HG03521 (cell line): ENCODE results near the gene CEACAM3.
"Not testable (repeated sequence)": the region's sequence is repeated elsewhere in the genome, so short reads cannot be mapped to it uniquely, and the experiment has no call there.

Source experiments
- ATAC-seq: cut with Tn5 transposase; IDR thresholded peaks from one replicate; pipeline ENCODE4 v1.9.1; 2021; ENCODE audit warnings: mild to moderate bottlenecking, moderate library complexity; ENCODE audit not compliant: unreplicated experiment

The CEACAM3 gene

DNA sequence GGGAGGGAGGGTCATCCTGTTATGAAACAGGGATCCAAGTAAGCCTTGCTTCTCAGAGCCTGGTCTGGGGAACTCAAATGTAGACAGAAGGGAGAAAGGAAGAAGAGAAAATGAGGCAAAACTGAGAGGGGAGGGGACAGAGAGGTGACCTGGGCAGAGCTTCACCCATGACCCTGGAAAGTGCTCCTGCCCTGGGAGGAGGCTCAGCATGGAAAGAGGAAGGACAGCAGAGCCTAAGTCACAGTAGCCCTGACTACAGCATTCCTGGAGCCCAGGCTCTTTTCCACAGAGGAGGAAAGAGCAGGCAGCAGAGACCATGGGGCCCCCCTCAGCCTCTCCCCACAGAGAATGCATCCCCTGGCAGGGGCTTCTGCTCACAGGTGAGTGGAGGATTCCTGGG, at the start of gene CEACAM3:
CEACAM3 (plus strand) TSS at position 226 of the 400 bp plus-strand sequence; CDS start at position 317, 91 bp downstream.
- ATAC-seq: no peak

DNA sequence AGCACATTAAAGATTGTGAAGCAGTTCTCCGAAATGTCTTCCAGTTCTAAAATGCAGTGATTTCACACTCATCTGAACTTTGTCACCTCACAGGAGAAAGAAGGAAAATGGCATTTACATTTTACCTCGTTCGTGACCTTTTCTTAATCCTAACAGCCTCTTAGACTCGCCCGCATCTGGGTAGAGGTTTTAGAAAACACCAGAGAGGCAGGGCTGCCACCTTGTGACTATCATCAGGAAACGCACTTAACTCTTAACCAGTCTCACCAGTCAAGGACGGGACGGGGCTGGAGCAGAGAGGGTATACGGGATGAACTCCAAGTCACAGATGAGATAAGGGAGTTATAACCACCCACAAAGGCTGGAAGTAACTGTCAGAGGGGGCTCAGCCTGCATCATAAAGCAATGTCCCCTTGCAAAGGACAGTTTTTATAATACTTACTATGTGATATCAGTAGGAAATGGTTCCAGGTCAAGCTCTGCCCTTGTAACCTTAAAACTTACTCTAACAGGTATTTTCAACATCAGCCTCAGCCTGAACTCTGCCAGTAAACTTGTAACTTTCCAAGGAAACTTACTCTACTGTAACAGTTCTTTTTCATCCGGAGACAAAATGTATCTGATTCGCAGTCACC, 49.7 kb upstream of the CEACAM3 start:
- ATAC-seq: no peak

DNA sequence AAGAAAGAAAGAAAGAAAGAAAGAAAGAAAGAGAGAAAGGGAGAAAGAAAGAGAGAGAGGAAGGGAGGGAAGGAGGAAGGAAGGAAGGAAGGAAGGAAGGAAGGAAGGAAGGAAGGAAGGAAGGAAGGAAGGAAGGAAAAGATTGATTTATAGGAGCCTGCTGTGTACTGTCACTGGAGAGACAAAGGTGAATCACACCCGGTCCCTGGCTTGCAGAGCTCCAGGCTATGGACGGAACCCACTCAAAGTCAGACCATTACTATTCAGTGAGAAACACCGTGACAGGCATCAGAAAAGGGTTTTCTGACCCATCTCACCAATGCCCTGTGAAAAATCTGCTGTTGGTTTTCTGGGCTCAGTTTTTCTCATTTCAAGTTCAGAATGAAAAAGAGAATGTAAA, 48.4 kb upstream of the CEACAM3 start:
- no peak for ATAC-seq

DNA sequence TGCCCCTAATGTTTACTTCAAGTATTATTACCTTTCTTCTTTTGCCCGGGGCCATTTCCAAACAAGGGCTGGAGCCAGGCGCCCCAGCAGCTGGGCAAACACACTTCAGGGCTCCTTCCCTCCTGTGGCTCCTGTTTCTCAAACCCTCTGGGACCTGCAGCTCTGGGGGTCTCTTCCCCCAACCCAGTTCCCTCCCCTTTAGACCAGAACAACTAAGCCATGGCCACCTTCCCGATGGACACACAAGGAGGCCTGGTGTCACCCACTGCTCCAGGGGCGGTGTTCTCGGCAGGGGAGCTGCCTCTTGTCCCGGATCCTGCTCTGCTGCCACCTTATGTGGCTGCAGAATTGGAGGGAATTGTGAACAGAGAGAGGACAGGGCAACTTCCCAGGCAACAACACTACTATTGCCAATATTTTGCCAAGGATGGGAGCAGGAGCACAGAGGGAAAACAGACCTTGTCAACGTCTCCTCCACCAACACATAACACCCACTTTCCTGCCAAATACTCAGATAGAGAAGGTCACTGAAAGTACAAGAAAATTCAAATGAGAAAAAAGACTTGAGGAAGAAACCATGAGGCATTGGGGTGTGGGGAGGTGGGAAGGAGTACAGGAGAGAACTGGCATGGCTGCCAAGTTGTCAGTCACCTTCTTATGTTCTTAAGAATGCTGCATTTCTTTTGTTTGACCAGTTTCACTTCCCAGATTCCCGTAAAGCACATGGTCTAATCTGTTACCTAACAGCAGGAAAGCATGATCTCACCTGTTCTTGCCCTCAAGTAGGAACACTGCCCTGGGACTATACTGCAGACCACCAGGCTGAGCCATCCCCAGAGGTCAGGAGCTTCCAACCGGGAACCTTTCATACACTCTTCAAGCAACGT, 45.9 kb upstream of the CEACAM3 start:
- not testable (repeated sequence) for ATAC-seq

DNA sequence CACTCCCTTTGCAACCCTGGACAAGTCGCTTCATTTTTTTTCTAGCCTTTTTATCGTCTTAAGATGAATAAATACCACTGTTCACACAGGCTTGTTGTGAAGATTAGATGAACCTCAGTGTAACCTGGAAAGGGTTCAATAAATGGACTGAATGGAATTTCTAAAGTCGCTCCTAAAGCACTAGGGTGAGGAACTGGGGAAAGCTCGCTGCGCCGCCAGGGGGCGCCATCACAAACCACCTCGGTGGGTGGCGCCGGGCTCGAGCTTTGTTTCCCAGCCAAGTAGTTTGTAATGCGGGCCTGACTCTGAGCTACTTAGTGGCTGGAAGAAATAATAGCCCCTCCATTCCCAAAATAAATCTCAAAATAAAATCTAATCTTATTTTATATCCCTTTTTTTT, 43.2 kb upstream of the CEACAM3 start:
- ATAC-seq: no peak

DNA sequence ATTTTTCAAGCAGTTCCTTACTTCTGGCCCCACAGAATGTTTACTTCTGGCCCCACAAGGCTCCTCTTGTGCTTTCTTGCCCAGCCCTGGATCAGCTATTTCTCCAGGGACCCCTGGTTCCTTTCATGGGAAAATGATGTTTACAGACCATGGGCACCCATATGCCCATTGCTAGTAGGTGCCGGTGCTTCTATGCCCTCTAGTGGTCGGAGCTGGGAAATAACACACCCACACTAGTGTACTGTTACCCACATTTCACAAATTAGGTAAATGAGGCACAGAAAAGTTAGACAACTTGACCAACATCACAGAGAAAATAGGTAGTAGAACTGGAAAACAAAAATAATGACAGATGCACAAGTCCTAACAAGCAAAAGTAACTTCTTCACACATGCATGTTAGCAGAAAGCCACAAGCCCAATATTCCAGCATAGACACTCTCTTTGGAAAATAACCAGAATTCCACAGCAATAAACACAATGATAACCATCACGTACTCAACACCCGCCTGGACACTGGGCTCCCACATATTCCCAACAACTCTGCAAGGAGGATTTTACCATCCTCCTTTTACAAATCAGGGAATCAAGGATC, 42.4 kb upstream of the CEACAM3 start:
- no peak for ATAC-seq

DNA sequence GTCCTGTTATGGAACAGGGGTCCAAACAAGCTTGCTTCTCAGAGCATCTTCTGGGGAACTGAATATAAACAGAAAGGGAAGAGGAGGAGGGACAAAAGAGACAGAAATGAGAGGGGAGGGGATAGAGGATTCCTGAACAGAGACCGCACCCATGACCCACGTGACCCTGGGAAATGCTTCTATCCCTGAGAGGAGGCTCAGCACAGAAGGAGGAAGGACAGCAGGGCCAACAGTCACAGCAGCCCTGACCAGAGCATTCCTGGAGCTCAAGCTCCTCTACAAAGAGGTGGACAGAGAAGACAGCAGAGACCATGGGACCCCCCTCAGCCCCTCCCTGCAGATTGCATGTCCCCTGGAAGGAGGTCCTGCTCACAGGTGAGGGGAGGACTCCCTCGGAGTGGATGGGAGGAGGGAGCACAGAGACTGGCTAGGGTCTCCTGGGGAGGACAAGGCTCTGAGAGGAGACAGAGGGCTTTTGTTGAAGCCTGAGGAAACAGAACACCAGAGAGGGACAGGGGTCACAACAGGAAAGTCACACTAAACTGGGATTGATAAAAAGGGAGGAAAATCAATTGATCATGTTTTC, 41.0 kb upstream of the CEACAM3 start, which contains the start of gene CEACAM6:
CEACAM6 (plus strand) TSS at position 203 of the 586 bp plus-strand sequence; CDS start at position 312, 109 bp downstream.
- no peak for ATAC-seq

DNA sequence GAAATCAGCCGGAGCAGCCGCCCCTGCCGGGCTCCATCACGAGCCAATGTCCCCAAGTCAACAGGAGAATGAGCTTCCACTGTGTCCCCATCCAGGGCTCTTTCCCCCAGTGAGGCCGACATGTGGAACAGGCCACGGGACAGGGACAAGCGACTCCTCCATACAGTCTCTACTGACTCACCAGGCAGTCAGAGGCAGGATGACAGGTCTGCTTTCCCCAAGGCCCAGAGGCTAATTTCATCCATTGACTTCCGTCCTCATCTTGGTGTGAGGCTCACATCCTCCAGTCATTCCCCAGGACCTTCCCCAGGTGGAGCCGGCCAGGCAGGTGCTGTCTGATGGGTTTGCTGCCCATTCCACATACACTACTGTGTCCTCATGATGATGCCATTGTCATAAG, 37.5 kb upstream of the CEACAM3 start:
- ATAC-seq: no peak

DNA sequence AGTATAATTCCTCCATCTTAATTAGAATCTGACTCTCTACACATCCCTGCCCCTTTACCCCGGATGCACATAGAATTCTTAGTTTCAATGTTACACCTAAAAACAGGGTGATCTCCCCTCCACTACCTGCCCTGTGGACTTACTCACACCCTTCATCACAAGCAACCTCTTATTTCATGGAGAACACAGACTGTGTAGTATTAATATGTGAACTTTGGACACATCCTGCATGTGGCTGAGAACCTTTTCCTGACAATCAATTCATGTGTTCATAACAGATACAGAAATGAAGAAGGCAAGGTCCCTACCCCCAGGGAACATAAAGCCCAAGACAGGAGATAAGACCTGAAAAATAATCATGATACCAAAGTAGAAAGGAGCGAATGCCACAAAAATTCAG, 29.3 kb upstream of the CEACAM3 start:
- no peak for ATAC-seq

DNA sequence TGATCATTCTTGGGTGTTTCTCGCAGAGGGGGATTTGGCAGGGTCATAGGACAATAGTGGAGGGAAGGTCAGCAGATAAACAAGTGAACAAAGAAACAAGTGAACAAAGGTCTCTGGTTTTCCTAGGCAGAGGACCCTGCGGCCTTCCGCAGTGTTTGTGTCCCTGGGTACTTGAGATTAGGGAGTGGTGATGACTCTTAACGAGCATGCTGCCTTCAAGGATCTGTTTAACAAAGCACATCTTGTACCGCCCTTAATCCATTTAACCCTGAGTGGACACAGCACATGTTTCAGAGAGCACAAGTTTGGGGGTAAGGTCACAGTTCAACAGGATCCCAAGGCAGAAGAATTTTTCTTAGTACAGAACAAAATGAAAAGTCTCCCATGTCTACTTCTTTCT, 28.3 kb upstream of the CEACAM3 start:
- not testable (repeated sequence) for ATAC-seq

DNA sequence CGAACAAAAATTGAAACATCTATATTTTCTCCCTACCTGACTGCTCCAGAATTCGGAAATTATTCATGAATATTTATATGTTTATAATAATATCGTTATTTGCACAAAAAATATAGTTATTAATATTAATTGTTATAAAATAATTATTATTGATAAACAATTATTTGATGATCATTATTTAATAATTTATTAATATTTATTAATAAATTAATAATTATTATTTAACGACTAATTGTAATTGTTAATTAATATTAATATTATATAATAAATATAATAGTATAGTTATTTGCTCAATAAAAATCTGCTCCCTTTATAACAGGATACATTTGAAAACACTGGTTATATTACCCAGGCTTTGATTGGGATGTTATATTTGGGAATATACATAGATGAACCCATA, 26.8 kb upstream of the CEACAM3 start:
- no peak for ATAC-seq

DNA sequence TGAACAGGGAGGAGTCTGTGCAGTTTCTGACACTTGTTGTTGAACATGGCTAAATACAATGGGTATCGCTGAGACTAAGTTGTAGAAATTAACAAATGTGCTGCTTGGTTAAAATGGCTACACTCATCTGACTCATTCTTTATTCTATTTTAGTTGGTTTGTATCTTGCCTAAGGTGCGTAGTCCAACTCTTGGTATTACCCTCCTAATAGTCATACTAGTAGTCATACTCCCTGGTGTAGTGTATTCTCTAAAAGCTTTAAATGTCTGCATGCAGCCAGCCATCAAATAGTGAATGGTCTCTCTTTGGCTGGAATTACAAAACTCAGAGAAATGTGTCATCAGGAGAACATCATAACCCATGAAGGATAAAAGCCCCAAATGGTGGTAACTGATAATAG, 25.0 kb upstream of the CEACAM3 start:
- no peak for ATAC-seq

DNA sequence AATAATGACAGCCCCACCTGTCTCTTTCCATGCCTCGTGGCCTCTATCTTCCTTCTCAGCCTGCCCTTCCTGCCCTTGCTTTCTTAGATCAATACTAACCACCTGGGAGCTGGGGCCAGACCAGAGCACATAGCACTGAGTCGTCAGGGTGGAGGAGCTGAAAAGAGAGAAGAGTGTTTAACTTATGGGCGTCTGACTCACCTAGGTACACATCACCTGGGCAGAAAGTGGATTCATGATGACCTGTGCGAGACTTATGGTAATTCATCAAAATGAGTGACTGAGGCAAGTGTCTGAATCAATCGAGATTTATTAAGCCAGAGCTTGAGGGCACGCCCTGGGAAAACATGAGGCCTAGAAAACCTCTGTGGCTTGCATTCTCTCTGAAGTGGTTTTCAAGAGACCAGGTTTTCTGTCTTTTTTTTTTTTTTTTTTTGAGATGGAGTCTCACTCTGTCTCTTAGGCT, 21.8 kb upstream of the CEACAM3 start:
- no peak for ATAC-seq

DNA sequence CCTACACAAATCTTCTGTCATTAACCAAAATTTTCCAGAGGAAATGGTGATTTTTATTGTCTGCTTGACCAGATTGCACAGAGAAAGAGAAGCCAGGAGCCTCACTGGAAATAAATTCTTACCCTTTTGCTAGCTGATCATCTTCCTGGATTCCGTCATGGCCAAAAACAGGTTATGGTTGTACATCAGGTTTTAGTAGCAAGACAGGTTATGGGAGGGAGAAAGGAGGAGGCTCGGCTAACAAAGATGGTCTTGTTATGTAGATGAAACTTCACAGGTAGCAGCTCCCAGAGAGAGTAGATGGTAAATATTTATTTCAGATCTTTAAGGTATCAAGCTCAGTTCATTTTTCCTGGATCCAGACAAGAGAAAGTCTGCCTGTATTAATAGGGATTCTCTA, 19.7 kb upstream of the CEACAM3 start:
- ATAC-seq: no peak

DNA sequence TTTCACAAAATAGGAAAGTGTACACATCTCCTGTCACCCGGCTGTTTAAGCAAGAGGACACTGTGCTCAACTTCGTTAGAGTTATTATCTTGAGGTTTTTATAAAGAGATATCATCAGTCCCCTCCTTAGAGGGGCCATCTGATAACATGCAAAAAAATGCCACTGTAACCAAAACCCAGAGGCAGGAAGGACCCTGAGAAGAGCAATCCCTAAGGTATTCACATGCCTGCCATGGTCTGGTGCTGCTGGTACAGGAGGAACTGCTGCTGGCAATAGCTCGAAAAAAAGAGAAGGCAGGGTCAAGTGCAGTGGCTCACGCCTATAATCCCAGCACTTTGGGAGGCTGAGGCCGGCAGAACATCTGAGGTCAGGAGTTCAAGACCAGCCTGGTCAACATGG, 12.8 kb upstream of the CEACAM3 start:
- no peak for ATAC-seq

DNA sequence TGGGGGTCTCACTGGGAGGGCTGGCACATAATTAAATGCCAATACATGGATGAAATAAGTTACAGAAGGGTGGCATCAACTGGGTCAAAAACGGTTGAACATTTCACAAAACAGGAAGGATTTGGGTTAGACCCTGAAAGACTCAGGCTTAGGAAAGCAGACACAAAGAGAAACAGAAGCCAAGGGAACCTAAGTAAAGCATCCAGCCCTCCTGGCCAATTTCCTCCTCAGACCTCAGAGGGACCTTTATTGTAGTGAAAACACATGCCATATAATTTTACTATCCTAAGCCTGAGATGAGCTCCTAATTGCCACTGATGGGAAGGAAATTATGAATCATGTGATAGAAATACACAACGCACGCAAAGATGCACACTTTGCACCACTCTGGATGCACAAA, 12.1 kb upstream of the CEACAM3 start:
- no peak for ATAC-seq

DNA sequence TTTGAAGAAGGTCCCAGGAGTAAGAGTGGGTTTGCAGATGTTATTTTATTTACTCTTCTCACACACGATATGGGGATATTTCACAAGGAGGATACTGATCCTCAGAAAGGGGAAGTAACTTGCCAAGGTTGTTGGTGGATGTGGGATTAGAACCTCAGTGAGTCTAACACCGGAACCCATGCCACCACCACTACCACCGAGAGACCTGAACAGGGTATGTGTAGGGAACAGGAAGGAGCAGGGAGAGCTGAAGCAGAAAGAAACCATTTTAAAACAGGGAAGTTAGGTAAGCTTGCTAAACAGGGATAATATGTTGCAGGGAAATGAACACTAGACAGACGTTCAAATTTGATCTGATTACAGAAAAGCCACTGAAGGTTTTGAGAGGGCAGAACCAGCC, 11.6 kb upstream of the CEACAM3 start:
- ATAC-seq: no peak

DNA sequence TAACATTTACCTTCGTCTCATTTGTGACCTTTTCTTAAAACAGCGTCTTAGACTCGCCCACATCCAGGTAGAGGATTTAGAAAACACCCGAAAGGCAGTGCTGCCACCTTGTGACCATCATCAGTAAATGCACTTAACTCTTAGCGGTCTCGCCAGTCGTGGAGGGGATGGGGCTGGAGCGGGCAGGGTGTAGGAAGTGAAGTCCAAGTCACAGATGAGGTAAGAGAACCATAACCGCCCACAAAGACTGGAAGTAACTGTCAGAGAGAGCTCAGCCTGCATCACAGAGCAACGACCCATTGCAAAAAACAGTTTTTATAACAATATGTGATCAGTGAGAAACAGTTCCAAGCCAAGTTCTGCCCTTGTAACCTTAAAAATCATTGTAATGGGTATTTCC, 10.7 kb upstream of the CEACAM3 start:
- no peak for ATAC-seq

DNA sequence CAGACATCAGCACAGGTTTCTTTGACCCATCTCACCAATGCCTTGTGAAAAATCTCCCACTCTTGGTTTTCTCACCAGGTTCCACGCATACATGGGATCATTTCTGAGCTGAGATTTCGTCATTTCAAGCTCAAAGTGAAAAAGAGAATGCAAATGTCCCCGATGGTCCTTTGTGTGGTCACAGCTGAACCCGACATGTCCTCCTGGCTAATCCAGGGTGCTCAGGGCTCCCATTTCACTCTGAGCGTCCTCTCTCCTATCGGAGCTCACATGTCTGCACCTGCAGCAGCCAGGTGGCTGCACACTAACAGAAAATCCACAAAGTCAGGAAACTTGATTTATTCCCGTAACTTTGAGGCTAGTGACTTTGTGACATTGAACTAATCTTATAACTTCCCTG, 9.3 kb upstream of the CEACAM3 start:
- ATAC-seq: no peak

DNA sequence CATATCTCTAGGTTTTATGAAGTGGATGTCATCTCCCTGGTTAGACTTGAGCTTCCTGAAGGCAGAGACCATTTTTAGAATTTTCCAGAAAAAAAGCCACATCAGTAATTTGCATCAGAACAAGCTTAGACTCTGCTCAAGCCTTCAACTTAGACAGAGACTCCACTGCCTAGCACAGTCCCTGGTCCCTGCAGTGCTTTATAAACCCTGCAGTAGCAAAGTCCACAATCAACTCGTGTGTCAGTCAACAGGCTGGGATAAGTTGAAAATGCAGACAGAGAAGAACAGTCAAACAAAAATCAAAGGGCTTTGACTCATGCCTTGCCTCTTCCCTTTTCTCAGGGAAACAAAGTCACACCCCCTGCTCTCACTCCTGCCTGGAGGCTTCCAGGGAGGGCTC, 7.9 kb upstream of the CEACAM3 start:
- not testable (repeated sequence) for ATAC-seq

DNA sequence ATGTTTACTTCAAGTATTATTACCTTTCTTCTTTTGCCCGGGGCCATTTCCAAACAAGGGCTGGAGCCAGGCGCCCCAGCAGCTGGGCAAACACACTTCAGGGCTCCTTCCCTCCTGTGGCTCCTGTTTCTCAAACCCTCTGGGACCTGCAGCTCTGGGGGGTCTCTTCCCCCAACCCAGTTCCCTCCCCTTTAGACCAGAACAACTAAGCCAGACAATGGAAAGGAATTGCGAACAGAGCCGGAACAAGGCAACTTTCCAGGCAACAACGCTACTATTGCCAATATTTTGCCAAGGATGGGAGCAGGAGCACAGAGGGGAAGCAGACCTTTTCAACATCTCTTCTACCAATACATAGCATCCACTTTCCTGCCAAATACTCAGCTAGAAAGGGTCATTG, 7.3 kb upstream of the CEACAM3 start:
- not testable (repeated sequence) for ATAC-seq
